ENCODE measurements around the gene PTPN4. TPM values are rescaled to one million over a fixed set of nuclear protein-coding genes. Genes with fewer than 3 reads are reported as not detected.

Gene PTPN4
- total and polyA plus RNA-seq, 2 of the 13 experiments (the other 11 are each of a cell fraction or from before 2014, with no cell fraction given) = 20.3 to 34.6 TPM

GRCh38 chr2:119760956-119761275 is 1.2 kb downstream of the PTPN4 start (continued):
- no peak for TF ChIP-seq MAFF (IDR thresholded peaks at IDR 0.05; ENCODE audit: low read depth, low read length)
- TF ChIP-seq, protein P1, sequence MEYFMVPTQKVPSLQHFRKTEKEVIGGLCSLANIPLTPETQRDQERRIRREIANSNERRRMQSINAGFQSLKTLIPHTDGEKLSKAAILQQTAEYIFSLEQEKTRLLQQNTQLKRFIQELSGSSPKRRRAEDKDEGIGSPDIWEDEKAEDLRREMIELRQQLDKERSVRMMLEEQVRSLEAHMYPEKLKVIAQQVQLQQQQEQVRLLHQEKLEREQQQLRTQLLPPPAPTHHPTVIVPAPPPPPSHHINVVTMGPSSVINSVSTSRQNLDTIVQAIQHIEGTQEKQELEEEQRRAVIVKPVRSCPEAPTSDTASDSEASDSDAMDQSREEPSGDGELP (IDR thresholded peaks at IDR 0.05; ENCODE audit: borderline replicate concordance, low read depth) = peak; percentile 25; the same call in 1 of the 2 replicates
- TF ChIP-seq ZNF121 (CRISPR knock-in tag; IDR thresholded peaks at IDR 0.05) = no peak
- TF ChIP-seq NFYC (CRISPR knock-in tag; IDR thresholded peaks at IDR 0.05) = no peak
- no peak for TF ChIP-seq TBX3 (IDR thresholded peaks at IDR 0.05; ENCODE audit: borderline replicate concordance)
- no peak for TF ChIP-seq SAFB2 (CRISPR knock-in tag; IDR thresholded peaks at IDR 0.05; ENCODE audit: borderline replicate concordance, low read depth)
- no peak for TF ChIP-seq ELF3 (CRISPR knock-in tag; IDR thresholded peaks at IDR 0.05)
- TF ChIP-seq, protein P2, sequence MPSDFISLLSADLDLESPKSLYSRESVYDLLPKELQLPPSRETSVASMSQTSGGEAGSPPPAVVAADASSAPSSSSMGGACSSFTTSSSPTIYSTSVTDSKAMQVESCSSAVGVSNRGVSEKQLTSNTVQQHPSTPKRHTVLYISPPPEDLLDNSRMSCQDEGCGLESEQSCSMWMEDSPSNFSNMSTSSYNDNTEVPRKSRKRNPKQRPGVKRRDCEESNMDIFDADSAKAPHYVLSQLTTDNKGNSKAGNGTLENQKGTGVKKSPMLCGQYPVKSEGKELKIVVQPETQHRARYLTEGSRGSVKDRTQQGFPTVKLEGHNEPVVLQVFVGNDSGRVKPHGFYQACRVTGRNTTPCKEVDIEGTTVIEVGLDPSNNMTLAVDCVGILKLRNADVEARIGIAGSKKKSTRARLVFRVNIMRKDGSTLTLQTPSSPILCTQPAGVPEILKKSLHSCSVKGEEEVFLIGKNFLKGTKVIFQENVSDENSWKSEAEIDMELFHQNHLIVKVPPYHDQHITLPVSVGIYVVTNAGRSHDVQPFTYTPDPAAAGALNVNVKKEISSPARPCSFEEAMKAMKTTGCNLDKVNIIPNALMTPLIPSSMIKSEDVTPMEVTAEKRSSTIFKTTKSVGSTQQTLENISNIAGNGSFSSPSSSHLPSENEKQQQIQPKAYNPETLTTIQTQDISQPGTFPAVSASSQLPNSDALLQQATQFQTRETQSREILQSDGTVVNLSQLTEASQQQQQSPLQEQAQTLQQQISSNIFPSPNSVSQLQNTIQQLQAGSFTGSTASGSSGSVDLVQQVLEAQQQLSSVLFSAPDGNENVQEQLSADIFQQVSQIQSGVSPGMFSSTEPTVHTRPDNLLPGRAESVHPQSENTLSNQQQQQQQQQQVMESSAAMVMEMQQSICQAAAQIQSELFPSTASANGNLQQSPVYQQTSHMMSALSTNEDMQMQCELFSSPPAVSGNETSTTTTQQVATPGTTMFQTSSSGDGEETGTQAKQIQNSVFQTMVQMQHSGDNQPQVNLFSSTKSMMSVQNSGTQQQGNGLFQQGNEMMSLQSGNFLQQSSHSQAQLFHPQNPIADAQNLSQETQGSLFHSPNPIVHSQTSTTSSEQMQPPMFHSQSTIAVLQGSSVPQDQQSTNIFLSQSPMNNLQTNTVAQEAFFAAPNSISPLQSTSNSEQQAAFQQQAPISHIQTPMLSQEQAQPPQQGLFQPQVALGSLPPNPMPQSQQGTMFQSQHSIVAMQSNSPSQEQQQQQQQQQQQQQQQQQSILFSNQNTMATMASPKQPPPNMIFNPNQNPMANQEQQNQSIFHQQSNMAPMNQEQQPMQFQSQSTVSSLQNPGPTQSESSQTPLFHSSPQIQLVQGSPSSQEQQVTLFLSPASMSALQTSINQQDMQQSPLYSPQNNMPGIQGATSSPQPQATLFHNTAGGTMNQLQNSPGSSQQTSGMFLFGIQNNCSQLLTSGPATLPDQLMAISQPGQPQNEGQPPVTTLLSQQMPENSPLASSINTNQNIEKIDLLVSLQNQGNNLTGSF (CRISPR knock-in tag; IDR thresholded peaks at IDR 0.05) = no peak
- 0 out of 2 replicates have a peak, but pooled peaks have one; percentile 27 for TF ChIP-seq ZBTB20 (CRISPR knock-in tag; IDR thresholded peaks at IDR 0.05; ENCODE audit: borderline replicate concordance, low read depth)
- no peak for TF ChIP-seq ISL2 (CRISPR knock-in tag; IDR thresholded peaks at IDR 0.05)
- TF ChIP-seq HNRNPL (IDR thresholded peaks at IDR 0.05; ENCODE audit: low read depth, low read length) = no peak
- no peak for TF ChIP-seq IKZF5 (CRISPR knock-in tag; IDR thresholded peaks at IDR 0.05)
- TF ChIP-seq MED1 (CRISPR knock-in tag; IDR thresholded peaks at IDR 0.05) = no peak
- no peak for TF ChIP-seq ONECUT2 (CRISPR knock-in tag; IDR thresholded peaks at IDR 0.05)
- no peak for TF ChIP-seq NAIF1 (CRISPR knock-in tag; IDR thresholded peaks at IDR 0.05; ENCODE audit: borderline replicate concordance)
- TF ChIP-seq, protein P3, sequence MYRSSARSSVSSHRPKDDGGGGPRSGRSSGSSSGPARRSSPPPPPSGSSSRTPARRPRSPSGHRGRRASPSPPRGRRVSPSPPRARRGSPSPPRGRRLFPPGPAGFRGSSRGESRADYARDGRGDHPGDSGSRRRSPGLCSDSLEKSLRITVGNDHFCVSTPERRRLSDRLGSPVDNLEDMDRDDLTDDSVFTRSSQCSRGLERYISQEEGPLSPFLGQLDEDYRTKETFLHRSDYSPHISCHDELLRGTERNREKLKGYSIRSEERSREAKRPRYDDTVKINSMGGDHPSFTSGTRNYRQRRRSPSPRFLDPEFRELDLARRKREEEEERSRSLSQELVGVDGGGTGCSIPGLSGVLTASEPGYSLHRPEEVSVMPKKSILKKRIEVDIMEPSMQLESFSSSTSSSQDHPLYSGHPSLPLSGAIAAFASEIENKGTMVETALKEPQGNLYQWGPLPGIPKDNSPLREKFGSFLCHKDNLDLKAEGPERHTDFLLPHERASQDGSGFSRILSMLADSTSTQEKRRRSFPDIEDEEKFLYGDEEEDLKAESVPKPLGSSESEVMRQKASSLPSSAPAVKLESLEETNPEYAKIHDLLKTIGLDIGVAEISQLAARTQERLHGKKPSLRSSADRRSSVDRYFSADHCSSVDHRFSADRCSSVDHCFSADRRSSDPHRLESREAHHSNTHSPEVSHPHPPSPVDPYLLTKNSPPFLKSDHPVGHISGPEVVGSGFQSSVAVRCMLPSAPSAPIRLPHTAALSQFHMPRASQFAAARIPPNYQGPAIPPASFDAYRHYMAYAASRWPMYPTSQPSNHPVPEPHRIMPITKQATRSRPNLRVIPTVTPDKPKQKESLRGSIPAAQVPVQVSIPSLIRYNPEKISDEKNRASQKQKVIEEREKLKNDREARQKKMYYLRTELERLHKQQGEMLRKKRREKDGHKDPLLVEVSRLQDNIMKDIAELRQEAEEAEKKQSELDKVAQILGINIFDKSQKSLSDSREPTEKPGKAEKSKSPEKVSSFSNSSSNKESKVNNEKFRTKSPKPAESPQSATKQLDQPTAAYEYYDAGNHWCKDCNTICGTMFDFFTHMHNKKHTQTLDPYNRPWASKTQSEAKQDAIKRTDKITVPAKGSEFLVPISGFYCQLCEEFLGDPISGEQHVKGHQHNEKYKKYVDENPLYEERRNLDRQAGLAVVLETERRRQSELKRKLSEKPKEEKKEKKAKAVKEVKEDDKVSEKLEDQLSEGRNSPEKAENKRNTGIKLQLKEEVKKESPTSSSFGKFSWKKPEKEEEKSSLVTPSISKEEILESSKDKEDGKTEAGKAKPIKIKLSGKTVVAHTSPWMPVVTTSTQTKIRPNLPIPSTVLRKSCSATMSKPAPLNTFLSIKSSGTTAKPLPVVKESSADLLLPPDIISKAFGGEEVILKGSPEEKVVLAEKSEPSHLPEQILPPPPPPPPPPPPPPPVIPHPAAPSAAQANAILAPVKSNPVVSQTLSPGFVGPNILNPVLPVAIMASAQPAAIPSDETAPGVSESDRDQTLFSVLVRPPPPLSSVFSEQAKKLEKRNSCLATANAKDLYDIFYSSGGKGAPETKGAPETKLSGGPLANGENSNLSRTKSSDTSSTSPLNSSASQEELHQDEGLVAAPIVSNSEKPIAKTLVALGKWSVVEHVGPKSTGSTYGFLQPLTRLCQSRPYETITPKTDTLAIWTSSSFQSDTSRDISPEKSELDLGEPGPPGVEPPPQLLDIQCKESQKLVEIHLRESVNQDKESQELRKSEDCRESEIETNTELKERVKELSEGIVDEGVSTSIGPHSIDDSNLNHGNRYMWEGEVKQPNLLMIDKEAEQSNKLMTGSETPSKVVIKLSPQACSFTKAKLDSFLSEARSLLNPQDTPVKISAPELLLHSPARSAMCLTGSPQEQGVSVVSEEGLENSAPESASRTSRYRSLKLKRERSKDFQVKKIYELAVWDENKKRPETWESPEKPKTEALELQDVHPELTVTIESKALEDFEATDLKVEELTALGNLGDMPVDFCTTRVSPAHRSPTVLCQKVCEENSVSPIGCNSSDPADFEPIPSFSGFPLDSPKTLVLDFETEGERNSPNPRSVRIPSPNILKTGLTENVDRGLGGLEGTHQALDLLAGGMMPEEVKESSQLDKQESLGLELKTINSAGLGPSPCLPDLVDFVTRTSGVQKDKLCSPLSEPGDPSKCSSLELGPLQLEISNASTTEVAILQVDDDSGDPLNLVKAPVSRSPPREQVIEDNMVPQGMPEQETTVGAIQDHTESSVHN (CRISPR knock-in tag; IDR thresholded peaks at IDR 0.05) = no peak

Measured in HepG2 (cell line).